HCT116 (cell line): Measurements from ENCODE around the gene FCHO2. TPM values are rescaled to one million over a fixed set of nuclear protein-coding genes. Genes with fewer than 3 reads are reported as not detected.
A peak's percentile ranks its signal among the peaks of the same experiment; 100 is the strongest.

Source experiments
- ATAC-seq: fragments of 200-7000 bp; cut with Tn5 transposase; 2 replicates; pipeline ENCODE4 v1.9.1; 2020; ENCODE audit warnings: mild to moderate bottlenecking, moderate library complexity
- Bru-seq: library from RNA; stranded (reverse); fragments of 400-500 nt; gene quantifications from one replicate; lab custom pipeline; 2021; lab: Mats Ljungman, UMichigan
- BruChase-seq, 2 experiments: library from RNA; stranded (reverse); fragments of 400-500 nt; gene quantifications; one replicate each; lab custom pipeline; 2021; lab: Mats Ljungman, UMichigan
- BruUV-seq: library from RNA; stranded (reverse); fragments of 400-500 nt; replicated peaks from 2 replicates; lab custom pipeline; 2021; lab: Mats Ljungman, UMichigan
- CTCF ChIA-PET: fragments of 300-600 bp; sonication (Branson Sonifier 250); formaldehyde crosslinking; loops from one replicate; lab custom pipeline; 2021; ENCODE audit warnings: antibody characterized with exemption; lab: Charles Lee
- POLR2A ChIA-PET: fragments of 300-600, 350-600 bp; sonication (Branson Sonifier 250); formaldehyde crosslinking; loops from one replicate; lab custom pipeline; 2021; ENCODE audit warnings: antibody characterized with exemption; lab: Charles Lee
- RAD21 ChIA-PET, 2 experiments: fragments of 300-600 bp; sonication (Branson Sonifier 250); formaldehyde crosslinking; loops; one replicate each; lab custom pipeline; 2023; ENCODE audit warnings: low total read pairs in 2 of 2; ENCODE audit not compliant: uncharacterized antibody in 2 of 2, unreplicated experiment in 2 of 2, low non-redundant PET in 1 of 2; lab: Charles Lee
- DNase-seq: peaks from one replicate; pipeline ENCODE4 v3.0.0-alpha.2; 2010; ENCODE audit warnings: low read depth, low spot score
- H2AFZ ChIP-seq: fragments of 200-600 bp; shearing (Covaris generic), sonication (generic); 2 replicates; pipeline ENCODE4 v1.6.1; 2017; ENCODE audit warnings: low read depth, mixed run types, mixed read lengths, antibody characterized with exemption, low read length; ENCODE audit not compliant: poor library complexity, severe bottlenecking
- H3K27ac ChIP-seq: 2 replicates; pipeline ENCODE4 v1.5.1; 2012; ENCODE audit warnings: low read depth, low read length
- H3K27me3 ChIP-seq: fragments of 200-600 bp; sonication (generic); 2 replicates; pipeline ENCODE4 v1.6.1; 2016; ENCODE audit warnings: mixed run types, low read length, mixed read lengths; ENCODE audit not compliant: insufficient read depth
- H3K36me3 ChIP-seq, 2 experiments: fragments of 200-500 bp in 1 of 2; fragments of 200-600 bp in 1 of 2; sonication (Bioruptor generic) in 1 of 2; sonication (generic) in 1 of 2; 2 replicates each; pipeline versions ENCODE4 v1.5.1 to v1.6.1; 2014 to 2016; ENCODE audit warnings: low read length in 2 of 2, inconsistent platforms in 1 of 2, mixed read lengths in 1 of 2, mixed run types in 1 of 2; ENCODE audit not compliant: insufficient read depth in 2 of 2, control insufficient read depth in 1 of 2
- H3K4me1 ChIP-seq, 2 experiments: fragments of 200-600 bp in 1 of 2; sonication (generic) in 1 of 2; 2 replicates each; pipeline versions ENCODE4 v1.5.1 to v1.6.1; 2012 to 2017; ENCODE audit warnings: low read length in 2 of 2, inconsistent platforms in 1 of 2, mild to moderate bottlenecking in 1 of 2, mixed read lengths in 1 of 2, mixed run types in 1 of 2, moderate library complexity in 1 of 2; ENCODE audit not compliant: insufficient read depth in 2 of 2, control insufficient read depth in 1 of 2
- H3K4me2 ChIP-seq: fragments of 200-600 bp; sonication (generic); 2 replicates; pipeline ENCODE4 v1.6.1; 2017; ENCODE audit warnings: mixed run types, low read length, mixed read lengths
- H3K4me3 ChIP-seq, 2 experiments: fragments of 200-600 bp in 1 of 2; sonication (generic) in 1 of 2; replicated peaks in 1 of 2; 2 replicates each; pipeline ENCODE4 v1.5.1; 2011 to 2016; ENCODE audit warnings: low read length in 2 of 2, control low read depth in 1 of 2, low read depth in 1 of 2, mild to moderate bottlenecking in 1 of 2, mixed read lengths in 1 of 2, mixed run types in 1 of 2
- H3K79me2 ChIP-seq: fragments of 200-600 bp; sonication (generic); 2 replicates; pipeline ENCODE4 v1.6.1; 2017; ENCODE audit warnings: mild to moderate bottlenecking, mixed run types, low read length, moderate library complexity, mixed read lengths; ENCODE audit not compliant: insufficient read depth
- H3K9ac ChIP-seq: fragments of 200-600 bp; sonication (generic); 2 replicates; pipeline ENCODE4 v1.6.1; 2016; ENCODE audit warnings: low read length, mixed read lengths
- H3K9me2 ChIP-seq: fragments of 200-600 bp; sonication (generic), shearing (Covaris generic); 2 replicates; pipeline ENCODE4 v1.6.1; 2017; ENCODE audit warnings: mixed run types, mild to moderate bottlenecking, moderate library complexity; ENCODE audit not compliant: insufficient read depth
- H3K9me3 ChIP-seq, 2 experiments: fragments of 200-500 bp in 1 of 2; fragments of 200-600 bp in 1 of 2; sonication (Bioruptor generic) in 1 of 2; sonication (generic) in 1 of 2; 2 replicates each; pipeline ENCODE4 v1.6.1; 2014 to 2017; ENCODE audit warnings: low read length in 2 of 2, mixed read lengths in 2 of 2, inconsistent platforms in 1 of 2, low read depth in 1 of 2, mild to moderate bottlenecking in 1 of 2, mixed run types in 1 of 2, moderate library complexity in 1 of 2; ENCODE audit not compliant: control insufficient read depth in 1 of 2, insufficient read depth in 1 of 2
- H4K20me1 ChIP-seq: fragments of 200-600 bp; sonication (generic), shearing (Covaris generic); 2 replicates; pipeline ENCODE4 v1.6.1; 2017; ENCODE audit warnings: mixed run types, mild to moderate bottlenecking, moderate library complexity; ENCODE audit not compliant: insufficient read depth
- EZH2 ChIP-seq: fragments of 200-600 bp; sonication (generic); IDR thresholded peaks from 2 replicates; pipeline ENCODE4 v1.6.1; 2017; ENCODE audit warnings: antibody characterized with exemption, mixed run types
- JUND ChIP-seq: IDR thresholded peaks from 2 replicates; pipeline ENCODE4 v1.6.1; 2012
- POLR2A ChIP-seq: IDR thresholded peaks from 2 replicates; pipeline ENCODE4 v1.7.0; 2011; ENCODE audit warnings: borderline replicate concordance; ENCODE audit not compliant: insufficient read depth, insufficient read length; ENCODE audit errors: extremely low read depth
- POLR2AphosphoS5 ChIP-seq: IDR thresholded peaks from 2 replicates; pipeline ENCODE4 v1.6.1; 2011; ENCODE audit warnings: mild to moderate bottlenecking, low read depth, low read length, moderate library complexity
- RAD21 ChIP-seq: IDR thresholded peaks from 2 replicates; pipeline ENCODE4 v1.6.1; 2012; ENCODE audit warnings: low read depth, mild to moderate bottlenecking
- SIN3A ChIP-seq: IDR thresholded peaks from 2 replicates; pipeline ENCODE4 v1.6.1; 2012; ENCODE audit warnings: low read depth
- SP1 ChIP-seq: IDR thresholded peaks from 2 replicates; pipeline ENCODE4 v1.6.1; 2012; ENCODE audit warnings: low read depth
- TCF7L2 ChIP-seq: IDR thresholded peaks from 2 replicates; pipeline ENCODE4 v1.7.0; 2011; ENCODE audit warnings: borderline replicate concordance, inconsistent platforms; ENCODE audit not compliant: insufficient read depth, insufficient read length; ENCODE audit errors: extremely low read depth
- YY1 ChIP-seq: IDR thresholded peaks from 2 replicates; pipeline ENCODE4 v1.6.1; 2011; ENCODE audit warnings: low read length, low read depth, moderate library complexity, mild to moderate bottlenecking; ENCODE audit not compliant: insufficient replicate concordance; ENCODE audit errors: extremely low read depth
- intact Hi-C: fragments of 100-400 bp; cut with micrococcal nuclease; formaldehyde crosslinking; loops from 2 replicates; pipeline ENCODE4 v1.10.0; 2022
- long read RNA-seq: library from polyadenylated mRNA; unstranded; transcript quantifications from one replicate; pipeline ENCODE4 v2.0.0, GENCODE V29; 2021; ENCODE audit not compliant: unreplicated experiment
- polyA plus RNA-seq: library from polyadenylated mRNA; unstranded; fragments of >200 nt; gene quantifications from 2 replicates; pipeline ENCODE4 v1.2.1, GENCODE V29; 2012; ENCODE audit warnings: missing spikeins
- total RNA-seq: library from RNA; stranded (reverse); gene quantifications from one replicate; pipeline ENCODE4 v1.2.1, GENCODE V29; 2021; ENCODE audit not compliant: unreplicated experiment
- TF ChIP-seq, protein P1 (sequence below), 3 experiments: fragments of 200-600 bp in 1 of 3; sonication (generic) in 1 of 3; IDR thresholded peaks in 2 of 3; conservative IDR thresholded peaks in 1 of 3; 2 replicates each; pipeline ENCODE4 v1.5.1; 2012 to 2017; ENCODE audit warnings: low read depth in 2 of 3, low read length in 2 of 3, antibody characterized with exemption in 1 of 3, borderline replicate concordance in 1 of 3, control low read depth in 1 of 3, mild to moderate bottlenecking in 1 of 3, mixed read lengths in 1 of 3, mixed run types in 1 of 3, moderate library complexity in 1 of 3; ENCODE audit not compliant: insufficient read depth in 1 of 3
- TF ChIP-seq, protein P2 (sequence below): IDR thresholded peaks from 2 replicates; pipeline ENCODE4 v1.6.1; 2012; ENCODE audit warnings: low read depth
- TF ChIP-seq, protein P3 (sequence below): IDR thresholded peaks from 2 replicates; pipeline ENCODE4 v1.6.1; 2012

The FCHO2 gene, protein sequence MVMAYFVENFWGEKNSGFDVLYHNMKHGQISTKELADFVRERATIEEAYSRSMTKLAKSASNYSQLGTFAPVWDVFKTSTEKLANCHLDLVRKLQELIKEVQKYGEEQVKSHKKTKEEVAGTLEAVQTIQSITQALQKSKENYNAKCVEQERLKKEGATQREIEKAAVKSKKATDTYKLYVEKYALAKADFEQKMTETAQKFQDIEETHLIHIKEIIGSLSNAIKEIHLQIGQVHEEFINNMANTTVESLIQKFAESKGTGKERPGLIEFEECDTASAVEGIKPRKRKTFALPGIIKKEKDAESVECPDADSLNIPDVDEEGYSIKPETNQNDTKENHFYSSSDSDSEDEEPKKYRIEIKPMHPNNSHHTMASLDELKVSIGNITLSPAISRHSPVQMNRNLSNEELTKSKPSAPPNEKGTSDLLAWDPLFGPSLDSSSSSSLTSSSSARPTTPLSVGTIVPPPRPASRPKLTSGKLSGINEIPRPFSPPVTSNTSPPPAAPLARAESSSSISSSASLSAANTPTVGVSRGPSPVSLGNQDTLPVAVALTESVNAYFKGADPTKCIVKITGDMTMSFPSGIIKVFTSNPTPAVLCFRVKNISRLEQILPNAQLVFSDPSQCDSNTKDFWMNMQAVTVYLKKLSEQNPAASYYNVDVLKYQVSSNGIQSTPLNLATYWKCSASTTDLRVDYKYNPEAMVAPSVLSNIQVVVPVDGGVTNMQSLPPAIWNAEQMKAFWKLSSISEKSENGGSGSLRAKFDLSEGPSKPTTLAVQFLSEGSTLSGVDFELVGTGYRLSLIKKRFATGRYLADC
- total RNA-seq (18.7 TPM), Bru-seq, nascent RNA (percentile 85 among the genes with signal in this experiment), BruChase-seq, experiment 1, labeled RNA remaining after a 6-hour chase (percentile 72 among the genes with signal in this experiment), BruChase-seq, experiment 2, labeled RNA remaining after a 2-hour chase (percentile 72 among the genes with signal in this experiment)
- 12.8 and 13.2 TPM in 2 replicates for polyA plus RNA-seq
- long read RNA-seq, partial matches to known transcripts: 10 of 14 reads
- long read RNA-seq, other reads (novel, unspliced or antisense): 4 of 14 reads

DNA sequence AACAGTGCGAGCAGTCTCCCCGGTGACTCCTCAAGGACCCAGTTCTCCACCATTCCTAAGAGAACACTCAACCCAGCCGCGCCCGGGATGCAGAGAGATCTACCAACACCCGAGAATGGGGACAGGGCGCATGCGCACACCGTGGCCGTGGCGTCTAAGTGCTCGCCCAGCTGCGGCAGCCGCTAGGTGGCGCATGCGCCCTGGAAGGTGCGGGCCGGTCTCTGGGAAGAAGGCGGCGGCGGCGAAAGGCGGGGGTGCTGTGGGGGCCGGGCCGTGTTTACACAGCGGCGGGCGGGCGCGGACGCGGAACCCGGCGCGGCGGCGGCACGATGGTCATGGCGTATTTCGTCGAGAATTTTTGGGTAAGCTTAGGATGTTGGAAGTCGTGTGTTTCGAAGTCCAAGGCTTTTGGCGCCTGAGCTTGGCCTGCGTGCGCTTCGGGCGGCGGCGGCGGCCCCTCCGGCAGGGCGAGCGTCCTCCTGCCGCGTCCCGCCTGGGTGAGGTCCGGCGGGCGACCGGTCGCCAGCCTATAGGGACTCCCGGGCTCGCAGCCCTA lies at the start of gene FCHO2:
Gene FCHO2, plus strand, starts transcription at position 274 of the 556 bp plus-strand sequence. Its CDS starts 56 bp downstream, at position 330.
- no TSS peak for BruUV-seq
- intact Hi-C loops: loop anchor here (10.0 kb wide), 2 partner anchors 259 to 499 kb away; no protein-coding TSS in a partner anchor
- Histone ChIP-seq H3K27me3 (no peaks in the 10 kb centered on the region), H3K9me3 (no peaks in the 10 kb centered on the region), H2AFZ (peak within 1 kb of the TSS; percentile 49), H3K4me3 (peak within 1 kb of the TSS; percentile 61 to 77), H3K4me1 (peaks cover 22 to 55% of the 10 kb centered on the region in 2 experiments), H3K9ac (peak within 1 kb of the TSS; percentile 83), H3K9me2 (no peaks in the 10 kb centered on the region), H4K20me1 (no peaks in the 10 kb centered on the region), H3K36me3 (no peaks in the 10 kb centered on the region), H3K79me2 (peaks cover 45% of the 10 kb centered on the region), H3K4me2 (peak within 1 kb of the TSS; percentile 97), H3K27ac (peak within 1 kb of the TSS; percentile 92)
- RAD21 ChIA-PET: no interaction called here
- CTCF ChIA-PET: interaction anchor here (1.5 kb wide), 1 partner anchor 246 kb away, joined by 6 read pairs; no protein-coding TSS in a partner anchor
- DNase-seq: peak; percentile 94
- peak; percentile 87 for ATAC-seq
- POLR2A ChIA-PET: no interaction called here
- TF ChIP-seq POLR2AphosphoS5 (peak; percentile 84), RAD21 (peak; percentile 80), JUND (0 out of 2 replicates have a peak, but pooled peaks have one; percentile 34), SIN3A (peak; percentile 81), YY1 (peak; percentile 50), EZH2 (no peak), TCF7L2 (peak; percentile 9), POLR2A (peak; percentile 70), SP1 (peak; percentile 42; the same call in 1 of the 2 replicates)
- TF ChIP-seq, protein P1, sequence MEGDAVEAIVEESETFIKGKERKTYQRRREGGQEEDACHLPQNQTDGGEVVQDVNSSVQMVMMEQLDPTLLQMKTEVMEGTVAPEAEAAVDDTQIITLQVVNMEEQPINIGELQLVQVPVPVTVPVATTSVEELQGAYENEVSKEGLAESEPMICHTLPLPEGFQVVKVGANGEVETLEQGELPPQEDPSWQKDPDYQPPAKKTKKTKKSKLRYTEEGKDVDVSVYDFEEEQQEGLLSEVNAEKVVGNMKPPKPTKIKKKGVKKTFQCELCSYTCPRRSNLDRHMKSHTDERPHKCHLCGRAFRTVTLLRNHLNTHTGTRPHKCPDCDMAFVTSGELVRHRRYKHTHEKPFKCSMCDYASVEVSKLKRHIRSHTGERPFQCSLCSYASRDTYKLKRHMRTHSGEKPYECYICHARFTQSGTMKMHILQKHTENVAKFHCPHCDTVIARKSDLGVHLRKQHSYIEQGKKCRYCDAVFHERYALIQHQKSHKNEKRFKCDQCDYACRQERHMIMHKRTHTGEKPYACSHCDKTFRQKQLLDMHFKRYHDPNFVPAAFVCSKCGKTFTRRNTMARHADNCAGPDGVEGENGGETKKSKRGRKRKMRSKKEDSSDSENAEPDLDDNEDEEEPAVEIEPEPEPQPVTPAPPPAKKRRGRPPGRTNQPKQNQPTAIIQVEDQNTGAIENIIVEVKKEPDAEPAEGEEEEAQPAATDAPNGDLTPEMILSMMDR (IDR thresholded peaks at IDR 0.05 in 2 of 3, conservative IDR thresholded peaks at IDR 0.05 in 1 of 3; ENCODE audit: borderline replicate concordance in 1 of 3, insufficient read depth in 1 of 3, low read depth in 2 of 3, low read length in 2 of 3): peak; percentile 50 to 77 (median 72); a peak in 5 of 6 replicates
- TF ChIP-seq, protein P2, sequence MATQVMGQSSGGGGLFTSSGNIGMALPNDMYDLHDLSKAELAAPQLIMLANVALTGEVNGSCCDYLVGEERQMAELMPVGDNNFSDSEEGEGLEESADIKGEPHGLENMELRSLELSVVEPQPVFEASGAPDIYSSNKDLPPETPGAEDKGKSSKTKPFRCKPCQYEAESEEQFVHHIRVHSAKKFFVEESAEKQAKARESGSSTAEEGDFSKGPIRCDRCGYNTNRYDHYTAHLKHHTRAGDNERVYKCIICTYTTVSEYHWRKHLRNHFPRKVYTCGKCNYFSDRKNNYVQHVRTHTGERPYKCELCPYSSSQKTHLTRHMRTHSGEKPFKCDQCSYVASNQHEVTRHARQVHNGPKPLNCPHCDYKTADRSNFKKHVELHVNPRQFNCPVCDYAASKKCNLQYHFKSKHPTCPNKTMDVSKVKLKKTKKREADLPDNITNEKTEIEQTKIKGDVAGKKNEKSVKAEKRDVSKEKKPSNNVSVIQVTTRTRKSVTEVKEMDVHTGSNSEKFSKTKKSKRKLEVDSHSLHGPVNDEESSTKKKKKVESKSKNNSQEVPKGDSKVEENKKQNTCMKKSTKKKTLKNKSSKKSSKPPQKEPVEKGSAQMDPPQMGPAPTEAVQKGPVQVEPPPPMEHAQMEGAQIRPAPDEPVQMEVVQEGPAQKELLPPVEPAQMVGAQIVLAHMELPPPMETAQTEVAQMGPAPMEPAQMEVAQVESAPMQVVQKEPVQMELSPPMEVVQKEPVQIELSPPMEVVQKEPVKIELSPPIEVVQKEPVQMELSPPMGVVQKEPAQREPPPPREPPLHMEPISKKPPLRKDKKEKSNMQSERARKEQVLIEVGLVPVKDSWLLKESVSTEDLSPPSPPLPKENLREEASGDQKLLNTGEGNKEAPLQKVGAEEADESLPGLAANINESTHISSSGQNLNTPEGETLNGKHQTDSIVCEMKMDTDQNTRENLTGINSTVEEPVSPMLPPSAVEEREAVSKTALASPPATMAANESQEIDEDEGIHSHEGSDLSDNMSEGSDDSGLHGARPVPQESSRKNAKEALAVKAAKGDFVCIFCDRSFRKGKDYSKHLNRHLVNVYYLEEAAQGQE: no peak
- TF ChIP-seq, protein P3, sequence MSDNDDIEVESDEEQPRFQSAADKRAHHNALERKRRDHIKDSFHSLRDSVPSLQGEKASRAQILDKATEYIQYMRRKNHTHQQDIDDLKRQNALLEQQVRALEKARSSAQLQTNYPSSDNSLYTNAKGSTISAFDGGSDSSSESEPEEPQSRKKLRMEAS: peak; percentile 83
